Muscle layer of colon (tissue), 2 donors: ENCODE data around the gene SLC38A10.

Experiments
- H3K27ac ChIP-seq: one replicate; pipeline ENCODE4 v1.7.0; 2013; ENCODE audit warnings: low read depth, mild to moderate bottlenecking, low read length, moderate library complexity
- H3K27me3 ChIP-seq, 2 donors: one replicate each; pipeline ENCODE4 v1.7.0; 2013; ENCODE audit warnings: low read length in 2 of 2, mild to moderate bottlenecking in 2 of 2; ENCODE audit not compliant: insufficient read depth in 2 of 2, control insufficient read depth in 1 of 2
- H3K36me3 ChIP-seq: one replicate; pipeline ENCODE4 v1.7.0; 2013; ENCODE audit warnings: mild to moderate bottlenecking, low read length; ENCODE audit not compliant: insufficient read depth
- H3K4me1 ChIP-seq: one replicate; pipeline ENCODE4 v1.7.0; 2013; ENCODE audit warnings: mild to moderate bottlenecking, low read length; ENCODE audit not compliant: insufficient read depth
- H3K4me3 ChIP-seq, 2 donors: one replicate each; pipeline ENCODE4 v1.7.0; 2013; ENCODE audit warnings: low read length in 2 of 2, low read depth in 1 of 2, mild to moderate bottlenecking in 1 of 2, moderate library complexity in 1 of 2
- H3K9ac ChIP-seq: one replicate; pipeline ENCODE4 v1.7.0; 2013; ENCODE audit warnings: low read length
- H3K9me3 ChIP-seq: one replicate; pipeline ENCODE4 v1.7.0; 2013; ENCODE audit warnings: mild to moderate bottlenecking, low read length
- donor health status: abdominal sarcoma.
- donor health status: Adenocarcinoma of cecum.

The SLC38A10 gene

GRCh38 chr17:81277946-81278693 is 17.0 kb downstream of the SLC38A10 start:
- H3K27ac ChIP-seq = peak overlapping the region; percentile 78
- H3K4me3 ChIP-seq = peak overlapping the region in 1 of 2 donors; percentile 53
- peak overlapping the region; percentile 21 for H3K9ac ChIP-seq
- peaks cover 7% of the 10 kb centered on the region for H3K4me1 ChIP-seq
- H3K9me3 ChIP-seq = no peaks in the 10 kb centered on the region
- peaks cover 21% of the 10 kb centered on the region for H3K36me3 ChIP-seq
- no peaks in the 10 kb centered on the region for H3K27me3 ChIP-seq

DNA sequence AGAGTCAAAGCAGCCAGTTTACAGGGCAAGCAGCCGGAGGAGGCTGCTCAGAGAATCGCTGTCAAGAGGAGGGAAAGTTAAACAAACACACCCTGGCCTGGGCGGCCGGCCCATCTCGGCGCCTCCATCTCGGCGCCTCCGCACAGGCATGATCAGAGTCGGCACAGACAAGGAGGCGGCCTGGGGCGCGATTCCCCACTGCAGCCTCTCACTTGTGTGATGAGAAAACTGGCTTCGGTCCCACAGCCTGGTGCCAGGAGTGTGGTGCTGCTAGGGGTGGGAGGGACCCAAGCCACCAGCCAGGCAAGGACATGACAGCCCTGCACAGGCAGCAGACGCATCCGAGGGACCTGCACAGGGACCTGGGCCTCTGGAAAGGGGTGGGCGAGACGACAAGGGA is 17.7 kb downstream of the SLC38A10 start:
- H3K27ac ChIP-seq = peak overlapping the region; percentile 78
- peaks cover 28% of the 10 kb centered on the region for H3K36me3 ChIP-seq
- H3K4me3 ChIP-seq = peak overlapping the region in 1 of 2 donors; percentile 53

GRCh38 chr17:81276781-81277180 is 18.3 kb downstream of the SLC38A10 start:
- Histone ChIP-seq H3K27me3 (no peaks in the 10 kb centered on the region), H3K4me3 (peak overlapping the region in 1 of 2 donors; percentile 53), H3K4me1 (peaks cover 7% of the 10 kb centered on the region), H3K9me3 (no peaks in the 10 kb centered on the region), H3K27ac (no peak overlapping the region), H3K9ac (no peak overlapping the region), H3K36me3 (peaks cover 32% of the 10 kb centered on the region)

More for the DNA sequence above, 17.7 kb downstream of the SLC38A10 start:
- peak overlapping the region; percentile 21 for H3K9ac ChIP-seq
- no peaks in the 10 kb centered on the region for H3K27me3 ChIP-seq
- no peaks in the 10 kb centered on the region for H3K9me3 ChIP-seq
- peaks cover 7% of the 10 kb centered on the region for H3K4me1 ChIP-seq

DNA sequence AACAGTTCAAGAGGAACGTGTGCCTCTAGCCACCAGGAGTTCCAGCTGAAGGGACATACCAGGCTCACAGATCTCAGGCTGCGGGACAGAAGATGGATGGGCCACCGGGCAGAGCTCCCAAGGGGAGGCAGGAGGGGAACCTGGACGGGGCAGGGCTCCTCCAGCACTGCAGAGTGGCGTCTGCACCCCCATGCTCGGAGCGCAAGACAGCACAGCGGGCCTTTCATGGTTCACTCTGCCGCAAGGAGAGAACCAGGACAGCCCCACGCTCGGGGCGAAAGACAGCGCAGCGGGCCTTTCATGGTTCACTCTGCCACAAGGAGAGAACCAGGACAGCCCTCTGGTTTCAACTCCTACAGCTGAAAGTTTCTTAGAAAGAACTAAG is 20.6 kb downstream of the SLC38A10 start:
- H3K27ac ChIP-seq = no peak overlapping the region
- H3K27me3 ChIP-seq = no peaks in the 10 kb centered on the region
- H3K9me3 ChIP-seq = no peaks in the 10 kb centered on the region
- no peak overlapping the region for H3K4me3 ChIP-seq
- H3K36me3 ChIP-seq = peaks cover 45% of the 10 kb centered on the region
- H3K4me1 ChIP-seq = peaks cover 7% of the 10 kb centered on the region
- no peak overlapping the region for H3K9ac ChIP-seq

DNA sequence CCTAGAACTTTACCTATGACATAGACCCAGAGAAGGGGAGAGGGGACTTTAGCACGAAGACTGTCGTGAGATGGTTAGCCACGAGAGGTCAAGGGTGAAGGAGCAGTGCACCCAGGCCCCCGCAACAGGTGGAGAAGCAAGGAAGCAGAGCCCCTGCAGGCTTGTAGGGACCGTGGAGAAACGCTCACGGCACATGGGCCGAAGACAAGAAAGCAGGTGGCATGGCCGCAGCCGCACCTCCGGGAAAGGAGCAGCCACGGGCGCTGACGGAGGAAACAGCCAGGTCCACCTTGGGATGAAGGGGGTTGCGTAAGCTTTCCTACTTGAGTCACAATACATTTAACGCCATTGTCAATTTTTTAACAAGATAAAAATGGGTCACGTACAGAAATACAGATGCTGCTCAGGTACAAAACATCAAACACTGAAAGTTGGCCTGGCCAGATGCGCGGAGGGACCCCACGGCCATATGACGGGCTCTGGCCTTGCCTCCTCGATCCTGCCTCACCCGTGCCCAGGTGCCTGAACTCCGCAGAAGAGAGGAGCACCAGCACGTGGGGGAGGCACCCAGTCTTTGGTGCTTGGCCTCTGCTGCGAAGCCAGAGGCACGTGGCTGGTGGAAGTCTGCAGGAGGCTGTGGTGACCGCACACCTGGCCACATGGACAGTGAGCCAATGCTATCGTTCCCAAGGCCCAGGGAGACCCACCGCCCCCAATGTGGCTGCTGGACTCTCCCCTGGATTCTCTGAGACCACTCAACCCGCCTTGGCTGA is 21.2 kb downstream of the SLC38A10 start:
- no peak overlapping the region for H3K9ac ChIP-seq
- H3K27me3 ChIP-seq = no peaks in the 10 kb centered on the region
- H3K27ac ChIP-seq = no peak overlapping the region
- no peak overlapping the region for H3K4me3 ChIP-seq
- H3K9me3 ChIP-seq = no peaks in the 10 kb centered on the region
- H3K36me3 ChIP-seq = peaks cover 47% of the 10 kb centered on the region
- H3K4me1 ChIP-seq = peaks cover 7% of the 10 kb centered on the region

- no peak overlapping the region for H3K9ac ChIP-seq
- peaks cover 7% of the 10 kb centered on the region for H3K4me1 ChIP-seq
- H3K9me3 ChIP-seq = no peaks in the 10 kb centered on the region
- H3K27ac ChIP-seq = no peak overlapping the region
- H3K27me3 ChIP-seq = no peaks in the 10 kb centered on the region
- H3K4me3 ChIP-seq = no peak overlapping the region
- peaks cover 47% of the 10 kb centered on the region for H3K36me3 ChIP-seq
These were observed 22.5 kb downstream of the SLC38A10 start for GRCh38 chr17:81272616-81273015.

- Histone ChIP-seq H3K27ac (no peak overlapping the region), H3K27me3 (no peaks in the 10 kb centered on the region), H3K4me1 (no peaks in the 10 kb centered on the region), H3K9ac (no peak overlapping the region), H3K4me3 (no peak overlapping the region), H3K9me3 (no peaks in the 10 kb centered on the region), H3K36me3 (peaks cover 47% of the 10 kb centered on the region)
These were observed 23.9 kb downstream of the SLC38A10 start for GRCh38 chr17:81271226-81271625.

DNA sequence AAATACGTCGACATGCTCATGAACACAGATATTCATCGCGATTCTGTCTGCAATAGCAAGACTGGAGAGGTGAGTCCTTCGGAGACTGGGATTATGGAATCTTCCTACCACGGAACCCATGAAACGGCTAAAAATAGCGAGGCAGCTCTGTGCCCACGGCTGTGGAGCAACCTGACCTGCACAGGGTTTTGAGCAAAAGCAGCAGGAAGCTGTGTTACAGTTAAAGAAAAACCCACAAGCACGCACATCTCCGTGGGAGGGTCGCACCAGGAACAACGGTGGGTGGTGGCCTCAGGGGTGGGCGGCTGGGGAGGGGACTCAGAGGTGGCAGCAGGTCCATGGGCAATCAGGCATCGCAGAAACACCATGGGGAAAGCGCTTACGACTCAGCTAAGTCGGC is 24.8 kb downstream of the SLC38A10 start:
- H3K4me1 ChIP-seq = no peaks in the 10 kb centered on the region
- H3K9ac ChIP-seq = no peak overlapping the region
- H3K27me3 ChIP-seq = no peaks in the 10 kb centered on the region
- H3K36me3 ChIP-seq = peaks cover 47% of the 10 kb centered on the region
- no peak overlapping the region for H3K4me3 ChIP-seq
- no peaks in the 10 kb centered on the region for H3K9me3 ChIP-seq
- no peak overlapping the region for H3K27ac ChIP-seq

DNA sequence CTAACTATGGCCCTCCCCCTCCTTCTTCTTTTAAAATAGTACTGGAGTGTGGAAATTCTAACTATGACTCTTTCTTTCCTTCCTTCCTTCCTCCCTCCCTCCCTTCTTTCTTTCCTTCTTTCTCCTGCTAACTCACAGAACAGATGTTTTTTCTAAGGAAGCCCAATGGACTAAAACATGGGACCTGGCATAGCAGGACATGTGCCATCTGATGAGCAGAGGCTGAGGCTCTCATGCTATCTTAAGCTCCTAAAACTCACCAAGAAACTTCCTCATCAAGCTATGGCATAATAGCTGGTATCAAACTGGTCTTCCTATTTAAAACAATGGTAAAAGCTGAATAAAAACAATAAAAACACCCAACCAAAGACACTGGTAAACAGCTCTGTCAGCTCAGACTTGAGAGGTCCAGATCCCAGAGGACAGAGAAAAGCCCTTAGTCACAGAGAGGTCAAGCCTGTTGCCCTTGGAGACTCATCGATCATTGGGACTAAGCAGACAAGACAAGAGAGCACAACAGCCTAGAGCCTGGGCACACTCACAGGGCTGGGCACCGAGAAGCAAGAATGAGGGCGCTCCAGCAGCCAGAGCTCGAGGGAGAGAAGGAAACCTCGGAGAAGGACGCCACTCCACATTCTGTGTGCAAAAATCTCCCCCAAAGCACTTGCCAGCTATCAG is 27.6 kb downstream of the SLC38A10 start:
- Histone ChIP-seq H3K27ac (no peak overlapping the region), H3K9me3 (no peaks in the 10 kb centered on the region), H3K9ac (no peak overlapping the region), H3K36me3 (peaks cover 32% of the 10 kb centered on the region), H3K4me3 (no peak overlapping the region), H3K27me3 (no peaks in the 10 kb centered on the region), H3K4me1 (no peaks in the 10 kb centered on the region)

DNA sequence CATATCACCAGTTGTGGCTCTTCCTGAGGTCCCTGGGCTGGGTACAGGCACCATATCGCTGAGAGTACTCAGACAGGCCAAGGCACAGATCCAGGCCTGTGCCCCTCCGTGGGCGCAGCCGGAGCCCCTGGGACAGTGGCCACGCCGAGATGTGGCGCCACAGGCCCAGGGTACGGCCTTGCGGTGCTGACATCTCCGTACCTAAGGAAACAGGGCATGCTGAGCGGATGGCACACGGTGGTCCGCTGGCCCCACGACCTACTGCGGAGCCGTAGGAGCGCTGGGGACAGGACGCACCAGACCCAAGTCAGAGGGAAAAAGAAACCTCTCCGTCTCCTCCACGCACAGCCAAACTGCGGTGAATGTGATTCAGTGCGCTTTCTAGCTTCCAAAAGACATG is 29.5 kb downstream of the SLC38A10 start:
- H3K27me3 ChIP-seq = no peaks in the 10 kb centered on the region
- H3K27ac ChIP-seq = no peak overlapping the region
- H3K36me3 ChIP-seq = peaks cover 31% of the 10 kb centered on the region
- H3K9ac ChIP-seq = no peak overlapping the region
- H3K4me1 ChIP-seq = no peaks in the 10 kb centered on the region
- H3K9me3 ChIP-seq = no peaks in the 10 kb centered on the region
- no peak overlapping the region for H3K4me3 ChIP-seq

DNA sequence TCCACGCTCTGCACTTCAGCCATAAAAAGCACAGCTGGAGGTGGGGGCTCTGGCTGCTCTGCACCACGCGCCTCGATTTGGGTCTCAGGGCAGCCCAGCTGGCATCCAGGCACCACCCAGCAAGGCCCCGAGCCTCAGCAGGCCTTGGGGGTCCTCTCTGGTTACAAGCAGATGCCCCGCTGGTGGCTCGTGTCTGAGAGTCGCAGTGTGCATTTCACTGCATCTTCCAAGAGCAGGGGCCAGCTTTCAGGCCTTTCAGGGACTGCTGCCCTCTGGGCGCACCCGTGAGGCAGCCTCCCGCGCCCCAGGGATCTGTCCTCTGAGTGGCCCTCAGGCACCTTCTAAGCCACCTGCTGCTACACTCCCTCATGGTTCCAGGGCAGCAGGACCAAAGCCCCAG is 30.5 kb downstream of the SLC38A10 start:
- Histone ChIP-seq H3K27ac (no peak overlapping the region), H3K36me3 (peaks cover 26% of the 10 kb centered on the region), H3K4me3 (no peak overlapping the region), H3K9me3 (no peaks in the 10 kb centered on the region), H3K4me1 (no peaks in the 10 kb centered on the region), H3K27me3 (no peaks in the 10 kb centered on the region), H3K9ac (no peak overlapping the region)
